IMR-90 (cell line): ENCODE data around the gene GNAI3. TPM values are rescaled to one million over a fixed set of nuclear protein-coding genes. Genes with fewer than 3 reads are reported as not detected.

ENCODE experiments used
- ATAC-seq: fragments of 200-7000 bp; cut with Tn5 transposase; 2 replicates; pipeline ENCODE4 v1.9.1; 2020; ENCODE audit warnings: low read depth, mild to moderate bottlenecking, moderate library complexity
- BruUV-seq: library from RNA; stranded (reverse); fragments of 400-500 nt; replicated peaks from 2 replicates; lab custom pipeline; 2021; lab: Mats Ljungman, UMichigan
- CTCF ChIA-PET: fragments of 300-600 bp; formaldehyde crosslinking; extraction: SDS; loops from one replicate; lab custom pipeline; 2021; ENCODE audit warnings: antibody characterized with exemption; lab: Yijun Ruan, JAX
- POLR2A ChIA-PET: fragments of 300-600 bp; sonication (Branson Sonifier 250); formaldehyde crosslinking; loops from one replicate; lab custom pipeline; 2022; ENCODE audit warnings: antibody characterized with exemption; ENCODE audit not compliant: unreplicated experiment; lab: Charles Lee
- DNase-seq: peaks from one replicate; pipeline ENCODE4 v3.0.0; 2013
- H2AFZ ChIP-seq: replicated peaks from 2 replicates; pipeline ENCODE3; 2013; ENCODE audit warnings: low read length, mild to moderate bottlenecking; ENCODE audit not compliant: poor library complexity
- H2AK5ac ChIP-seq: 2 replicates; pipeline ENCODE4 v1.6.1; 2013; ENCODE audit warnings: low read depth, low read length, inconsistent platforms
- H2AK9ac ChIP-seq: replicated peaks from 2 replicates; pipeline ENCODE3; 2013; ENCODE audit warnings: mild to moderate bottlenecking, low read depth, low read length, moderate library complexity; ENCODE audit not compliant: poor library complexity
- H2BK120ac ChIP-seq: 2 replicates; pipeline ENCODE4 v1.6.1; 2013; ENCODE audit warnings: low read depth, low read length, inconsistent platforms
- H2BK15ac ChIP-seq: 3 replicates; pipeline ENCODE4 v1.6.1; 2013; ENCODE audit warnings: low read depth, low read length, inconsistent platforms
- H2BK20ac ChIP-seq: 2 replicates; pipeline ENCODE4 v1.6.1; 2013; ENCODE audit warnings: low read depth, mild to moderate bottlenecking, inconsistent platforms, low read length, moderate library complexity
- H2BK5ac ChIP-seq: 2 replicates; pipeline ENCODE4 v1.6.1; 2013; ENCODE audit warnings: mild to moderate bottlenecking, low read depth, low read length, inconsistent platforms; ENCODE audit not compliant: poor library complexity, severe bottlenecking
- H3K14ac ChIP-seq: replicated peaks from 2 replicates; pipeline ENCODE4 v1.6.1; 2013; ENCODE audit warnings: low read depth, low read length, inconsistent platforms
- H3K18ac ChIP-seq: 2 replicates; pipeline ENCODE4 v1.6.1; 2013; ENCODE audit warnings: low read depth, low read length, control low read depth
- H3K23ac ChIP-seq: 2 replicates; pipeline ENCODE4 v1.6.1; 2013; ENCODE audit warnings: low read depth, low read length, inconsistent platforms
- H3K27ac ChIP-seq: 2 replicates; pipeline ENCODE4 v1.5.1; 2013; ENCODE audit warnings: mild to moderate bottlenecking, control low read depth, low read length; ENCODE audit not compliant: insufficient read depth
- H3K27me3 ChIP-seq: 2 replicates; pipeline ENCODE4 v1.6.1; 2013; ENCODE audit warnings: low read length; ENCODE audit not compliant: control insufficient read depth, insufficient read depth
- H3K36me3 ChIP-seq: 2 replicates; pipeline ENCODE4 v1.6.1; 2013; ENCODE audit warnings: low read length, mixed read lengths; ENCODE audit not compliant: control insufficient read depth, insufficient read depth
- H3K4ac ChIP-seq: 2 replicates; pipeline ENCODE4 v1.6.1; 2013; ENCODE audit warnings: low read depth, low read length, inconsistent platforms
- H3K4me1 ChIP-seq: 2 replicates; pipeline ENCODE4 v1.6.1; 2013; ENCODE audit warnings: low read length, mixed read lengths; ENCODE audit not compliant: control insufficient read depth, insufficient read depth
- H3K4me2 ChIP-seq: 2 replicates; pipeline ENCODE4 v1.6.1; 2013; ENCODE audit warnings: low read depth, mild to moderate bottlenecking, control low read depth, low read length, moderate library complexity
- H3K4me3 ChIP-seq: 2 replicates; pipeline ENCODE4 v1.5.1; 2013; ENCODE audit warnings: low read depth, mild to moderate bottlenecking, control low read depth, low read length, moderate library complexity; ENCODE audit not compliant: insufficient read depth
- H3K56ac ChIP-seq: 2 replicates; pipeline ENCODE4 v1.6.1; 2013; ENCODE audit warnings: low read length, inconsistent platforms; ENCODE audit not compliant: insufficient read depth; ENCODE audit errors: extremely low read depth
- H3K79me1 ChIP-seq, 2 experiments: 2 replicates each; pipeline ENCODE4 v1.6.1; 2013; ENCODE audit warnings: low read length in 2 of 2, inconsistent platforms in 1 of 2, low read depth in 1 of 2
- H3K9ac ChIP-seq: 2 replicates; pipeline ENCODE4 v1.6.1; 2013; ENCODE audit warnings: low read depth, low read length, control low read depth
- H3K9me1 ChIP-seq: 2 replicates; pipeline ENCODE4 v1.6.1; 2013; ENCODE audit warnings: low read length, inconsistent platforms; ENCODE audit not compliant: insufficient read depth
- H3K9me3 ChIP-seq: 2 replicates; pipeline ENCODE4 v1.6.1; 2013; ENCODE audit warnings: low read length; ENCODE audit not compliant: control insufficient read depth, insufficient read depth
- H4K20me1 ChIP-seq: 2 replicates; pipeline ENCODE4 v1.6.1; 2013; ENCODE audit warnings: low read length, inconsistent platforms; ENCODE audit not compliant: insufficient read depth
- H4K5ac ChIP-seq: 2 replicates; pipeline ENCODE4 v1.6.1; 2013; ENCODE audit warnings: mild to moderate bottlenecking, low read depth, low read length, control low read depth
- H4K8ac ChIP-seq, 2 experiments: 2 replicates each; pipeline ENCODE4 v1.6.1; 2013; ENCODE audit warnings: low read depth in 2 of 2, low read length in 2 of 2, control low read depth in 1 of 2, inconsistent platforms in 1 of 2
- H4K91ac ChIP-seq: 2 replicates; pipeline ENCODE4 v1.6.1; 2013; ENCODE audit warnings: low read depth, low read length, inconsistent platforms; ENCODE audit not compliant: insufficient read depth
- BHLHE40 ChIP-seq: fragments of 150-350 bp; IDR thresholded peaks from 2 replicates; pipeline ENCODE4 v1.6.1; 2016; ENCODE audit warnings: mild to moderate bottlenecking, low read depth, low read length
- CEBPB ChIP-seq: IDR thresholded peaks from 2 replicates; pipeline ENCODE4 v1.6.1; 2012; ENCODE audit warnings: low read depth, low read length, improper control_type of control experiment
- CHD1 ChIP-seq: IDR thresholded peaks from 2 replicates; pipeline ENCODE4 v1.6.1; 2012; ENCODE audit warnings: low read depth, low read length, improper control_type of control experiment
- CTCF ChIP-seq: conservative IDR thresholded peaks from 2 replicates; pipeline ENCODE4 v1.5.1; 2012; ENCODE audit warnings: mild to moderate bottlenecking, low read depth, low read length, improper control_type of control experiment
- ELK1 ChIP-seq: fragments of 150-350 bp; IDR thresholded peaks from 2 replicates; pipeline ENCODE4 v1.6.1; 2016; ENCODE audit warnings: low read depth, mild to moderate bottlenecking, low read length, moderate library complexity, borderline replicate concordance
- FOS ChIP-seq: fragments of 150-350 bp; IDR thresholded peaks from 2 replicates; pipeline ENCODE4 v1.6.1; 2016; ENCODE audit warnings: low read depth, low read length
- MAFK ChIP-seq: IDR thresholded peaks from 2 replicates; pipeline ENCODE4 v1.6.1; 2012; ENCODE audit warnings: low read depth, low read length, improper control_type of control experiment
- MAZ ChIP-seq: IDR thresholded peaks from 2 replicates; pipeline ENCODE4 v1.6.1; 2012; ENCODE audit warnings: low read depth, mild to moderate bottlenecking, low read length, improper control_type of control experiment, moderate library complexity, borderline replicate concordance
- MXI1 ChIP-seq: IDR thresholded peaks from 2 replicates; pipeline ENCODE4 v1.6.1; 2012; ENCODE audit warnings: low read depth, mild to moderate bottlenecking, low read length, moderate library complexity, borderline replicate concordance
- NFE2L2 ChIP-seq: fragments of 150-350 bp; IDR thresholded peaks from 2 replicates; pipeline ENCODE4 v1.6.1; 2016; ENCODE audit warnings: low read depth, mild to moderate bottlenecking, low read length
- POLR2A ChIP-seq: IDR thresholded peaks from 2 replicates; pipeline ENCODE4 v1.6.1; 2012; ENCODE audit warnings: mild to moderate bottlenecking, low read depth, low read length
- RAD21 ChIP-seq: IDR thresholded peaks from 2 replicates; pipeline ENCODE4 v1.6.1; 2012; ENCODE audit warnings: low read length, improper control_type of control experiment
- USF2 ChIP-seq: fragments of 150-350 bp; IDR thresholded peaks from 2 replicates; pipeline ENCODE4 v1.6.1; 2017; ENCODE audit warnings: mild to moderate bottlenecking, antibody characterized with exemption, low read length, low read depth
- WGBS, 2 experiments: methylation state at CpG; one replicate each; pipeline versions ENCODE4 v1.1.5 to v1.1.7; 2013; ENCODE audit warnings: missing lambda C conversion rate in 2 of 2; ENCODE audit not compliant: insufficient read length in 1 of 2; ENCODE audit errors: extremely low coverage in 2 of 2; 5-methylcytosine and 5-hydroxymethylcytosine counted together
- dilution Hi-C: fragments of 300-500 bp; cut with HindIII; formaldehyde crosslinking; loops from one replicate; pipeline ENCODE4 v1.14.3; 2018; ENCODE audit warnings: low sequenced_read_pairs; ENCODE audit not compliant: unreplicated experiment
- in situ Hi-C: fragments of 300-500 bp; cut with MboI; formaldehyde crosslinking; loops from 3 replicates; pipeline ENCODE4 v1.14.3; 2019; ENCODE audit warnings: low sequenced_read_pairs, inconsistent platforms, mixed read lengths
- intact Hi-C: fragments of 100-400 bp; cut with micrococcal nuclease; formaldehyde crosslinking; loops from 2 replicates; pipeline ENCODE4 v1.10.0; 2022
- polyA plus RNA-seq, 3 experiments: library from polyadenylated mRNA; depleted of rRNA; stranded (reverse); fragments of >200 nt; gene quantifications; 2 replicates each; pipeline ENCODE4 v1.2.3, GENCODE V29; 2012; ENCODE audit warnings: low replicate concordance in 1 of 3
- total RNA-seq: library from RNA; depleted of rRNA; stranded (reverse); fragments of >200 nt; gene quantifications from 2 replicates; pipeline ENCODE4 v1.2.3, GENCODE V29; 2012

Gene GNAI3
- total and polyA plus RNA-seq, 2 of the 4 experiments (the other 2 are of a cell fraction): 5.9 to 14.9 TPM

- no peak overlapping the region for H3K4me3 ChIP-seq
- in situ Hi-C loops (loop anchor here (5.0 to 10.0 kb wide), 3 partner anchors 129 to 339 kb away; partner anchors contain the start of genes AHCYL1 and CSF1), dilution Hi-C loops (no loop called here), intact Hi-C loops (loop anchor here (1.0 to 2.0 kb wide), 2 partner anchors 130 to 341 kb away; partner anchors contain the start of gene AHCYL1)
- H3K4me1 ChIP-seq: peaks cover 11% of the 10 kb centered on the region
- H3K27me3 ChIP-seq: no peaks in the 10 kb centered on the region
- no peak overlapping the region for H3K9ac ChIP-seq
- peak overlapping the region; percentile 41 for H2BK120ac ChIP-seq
- H4K5ac ChIP-seq: peak overlapping the region; percentile 25; the same call in 1 of the 2 replicates
- no peak overlapping the region for H3K56ac ChIP-seq
- no peak overlapping the region for H2BK5ac ChIP-seq
- H3K23ac ChIP-seq: no peak overlapping the region
- H3K36me3 ChIP-seq: no peaks in the 10 kb centered on the region
- ATAC-seq (peak; percentile 77), DNase-seq (peak; percentile 65)
- no peaks in the 10 kb centered on the region; the same call in 1 of the 2 replicates for H3K9me3 ChIP-seq
- H3K4ac ChIP-seq: peak overlapping the region; percentile 44
- H3K79me1 ChIP-seq: no peaks in the 10 kb centered on the region
- H3K14ac ChIP-seq: 0 out of 2 replicates have a peak overlapping the region, but pooled peaks have one; percentile 16
- WGBS, 2 experiments: 41% methylated on average over 4 of the region's 32 CpGs; no CpG with 5 or more reads in 1 of the 2 experiments
- BruUV-seq: no TSS peak
- H4K20me1 ChIP-seq: no peaks in the 10 kb centered on the region
- H2AK9ac ChIP-seq: peak overlapping the region; percentile 70
- H2AFZ ChIP-seq: peak overlapping the region; percentile 93
- peak overlapping the region; percentile 65 for H4K91ac ChIP-seq
- no peak overlapping the region; the same call in 2 of the 3 replicates for H2BK15ac ChIP-seq
- H2AK5ac ChIP-seq: peak overlapping the region; percentile 47
- POLR2A ChIA-PET: no interaction called here
- H2BK20ac ChIP-seq: peak overlapping the region; percentile 35; the same call in 1 of the 2 replicates
- H3K4me2 ChIP-seq: no peak overlapping the region
- H4K8ac ChIP-seq: peak overlapping the region; percentile 17 to 90; a peak in 3 of 4 replicates
- no peak overlapping the region for H3K27ac ChIP-seq
- peaks cover 4% of the 10 kb centered on the region for H3K9me1 ChIP-seq
- CTCF ChIA-PET: interaction anchor here (0.6 to 1.7 kb wide), 6 partner anchors 97 to 681 kb away, joined by 3 to 10 read pairs (median 6); no protein-coding TSS in a partner anchor
- H3K18ac ChIP-seq: peak overlapping the region; percentile 30; the same call in 1 of the 2 replicates
- TF ChIP-seq BHLHE40 (no peak), POLR2A (0 out of 2 replicates have a peak, but pooled peaks have one; percentile 20), MAZ (peak; percentile 23; the same call in 1 of the 2 replicates), FOS (no peak), NFE2L2 (no peak), MAFK (no peak), USF2 (no peak), CEBPB (no peak), ELK1 (no peak), RAD21 (peak; percentile 87), CHD1 (no peak), CTCF (peak; percentile 84), MXI1 (no peak)
Observed at GRCh38 chr1:109643385-109644230, 95.2 kb downstream of the GNAI3 start.
